GM06990 (cell line): Measurements from ENCODE around the gene OR2AT4.

Experiments
- DNase-seq: peaks from one replicate; pipeline ENCODE4 v3.0.0-alpha.2; 2011; ENCODE audit not compliant: insufficient read length; ENCODE audit errors: extremely low read depth
- H3K27me3 ChIP-seq: replicated peaks from 2 replicates; pipeline ENCODE4 v1.6.0; 2011; ENCODE audit warnings: low read length; ENCODE audit not compliant: control insufficient read depth, insufficient read depth
- H3K36me3 ChIP-seq: 2 replicates; pipeline ENCODE4 v1.5.1; 2011; ENCODE audit warnings: low read length; ENCODE audit not compliant: control insufficient read depth, insufficient read depth
- H3K4me3 ChIP-seq: replicated peaks from 2 replicates; pipeline ENCODE4 v1.5.1; 2011; ENCODE audit warnings: low read depth, mild to moderate bottlenecking, control low read depth, low read length
- CTCF ChIP-seq: IDR thresholded peaks from 2 replicates; pipeline ENCODE4 v1.5.1; 2011; ENCODE audit warnings: low read length, control low read depth, mild to moderate bottlenecking, inconsistent platforms; ENCODE audit not compliant: insufficient read depth, poor library complexity, severe bottlenecking

OR2AT4 gene

GRCh38 chr11:75072582-75072981, 24.1 kb downstream of the OR2AT4 start:
- Histone ChIP-seq H3K27me3 (peaks cover 1% of the 10 kb centered on the region; the same call in 1 of the 2 replicates), H3K4me3 (no peak overlapping the region), H3K36me3 (no peaks in the 10 kb centered on the region)
- no peak for TF ChIP-seq CTCF
- no peak for DNase-seq

- no peaks in the 10 kb centered on the region for H3K36me3 ChIP-seq
- TF ChIP-seq CTCF: no peak
- DNase-seq: no peak
- peaks cover 1% of the 10 kb centered on the region; the same call in 1 of the 2 replicates for H3K27me3 ChIP-seq
- no peak overlapping the region for H3K4me3 ChIP-seq
Measured at GRCh38 chr11:75069473-75069872, 27.2 kb downstream of the OR2AT4 start.

GRCh38 chr11:75068993-75069392, 27.7 kb downstream of the OR2AT4 start:
- TF ChIP-seq CTCF: no peak
- H3K4me3 ChIP-seq: no peak overlapping the region
- H3K36me3 ChIP-seq: no peaks in the 10 kb centered on the region
- peaks cover 1% of the 10 kb centered on the region; the same call in 1 of the 2 replicates for H3K27me3 ChIP-seq
- DNase-seq: no peak

GRCh38 chr11:75068559-75068958, 28.1 kb downstream of the OR2AT4 start:
- Histone ChIP-seq H3K36me3 (no peaks in the 10 kb centered on the region), H3K4me3 (no peak overlapping the region), H3K27me3 (peaks cover 1% of the 10 kb centered on the region; the same call in 1 of the 2 replicates)
- no peak for DNase-seq
- TF ChIP-seq CTCF: no peak

- Histone ChIP-seq H3K4me3 (no peak overlapping the region), H3K36me3 (no peaks in the 10 kb centered on the region), H3K27me3 (no peaks in the 10 kb centered on the region)
- no peak for TF ChIP-seq CTCF
- DNase-seq: no peak
Measured at GRCh38 chr11:75066061-75066460, 30.6 kb downstream of the OR2AT4 start.

GRCh38 chr11:75063741-75064314, 32.8 kb downstream of the OR2AT4 start:
- TF ChIP-seq CTCF: no peak
- Histone ChIP-seq H3K27me3 (no peaks in the 10 kb centered on the region), H3K36me3 (no peaks in the 10 kb centered on the region), H3K4me3 (no peak overlapping the region)
- no peak for DNase-seq
